Right atrium auricular region (tissue), 2 donors: ENCODE data around the gene VCY. TPM values are rescaled to one million over a fixed set of nuclear protein-coding genes. Genes with fewer than 3 reads are reported as not detected.
"Not testable (repeated sequence)": the region's sequence is repeated elsewhere in the genome, so short reads cannot be mapped to it uniquely, and the experiment has no call there.

Experiments
- DNase-seq: peaks from one replicate; pipeline ENCODE4 v3.0.0-alpha.2; 2019; ENCODE audit warnings: low spot score
- H3K27ac ChIP-seq, 2 donors: fragments of 200-600 bp; sonication (generic); 1 replicate in 1 of 2; 2 replicates in 1 of 2; pipeline ENCODE4 v1.5.1; 2016 to 2019
- H3K27me3 ChIP-seq, 2 donors: fragments of 200-600 bp; sonication (generic); one replicate each; pipeline versions ENCODE4 v1.5.1 to v1.6.0; 2017 to 2019
- H3K36me3 ChIP-seq: fragments of 200-600 bp; sonication (generic); one replicate; pipeline ENCODE4 v1.5.1; 2016
- H3K4me1 ChIP-seq, 2 donors: fragments of 200-600 bp; sonication (generic); one replicate each; pipeline versions ENCODE4 v1.5.1 to v1.6.0; 2017 to 2019
- H3K4me3 ChIP-seq, 2 donors: fragments of 200-600 bp; sonication (generic); 1 replicate in 1 of 2; 2 replicates in 1 of 2; pipeline ENCODE4 v1.5.1; 2017 to 2019; ENCODE audit warnings: mild to moderate bottlenecking in 1 of 2, moderate library complexity in 1 of 2
- H3K9me3 ChIP-seq, 2 donors: fragments of 200-600 bp; sonication (generic); one replicate each; pipeline ENCODE4 v1.5.1; 2019
- total RNA-seq, 2 donors: library from RNA; depleted of rRNA; stranded (reverse); fragments of >200 nt; gene quantifications; one replicate each; pipeline ENCODE4 v1.1.0, GENCODE V29; 2016

Gene VCY
- not detected for total RNA-seq

DNA sequence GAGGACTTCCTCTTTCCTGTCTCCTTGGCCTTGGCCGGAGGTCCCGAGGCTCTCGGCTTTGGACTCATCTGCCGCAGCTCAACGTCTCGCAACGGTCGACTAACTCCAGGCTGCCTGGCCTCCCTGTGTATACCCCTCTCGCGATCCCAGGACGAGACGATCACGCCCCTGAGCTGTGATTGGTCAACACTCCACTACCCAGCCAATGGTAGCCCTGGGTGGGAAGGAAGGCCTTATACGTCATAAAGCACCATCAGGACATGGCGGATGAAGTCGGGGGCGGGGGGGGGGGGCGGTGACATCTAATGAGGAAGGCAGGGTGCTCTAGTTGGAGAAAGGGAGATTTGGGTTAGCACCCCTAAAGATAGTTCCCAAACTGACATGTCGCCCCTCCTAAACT is at the start of gene VCY:
TSS of gene VCY (minus strand) at position 101 of the 400 bp plus-strand sequence. CDS start at position 68, 33 bp downstream.
- H3K36me3 ChIP-seq, H3K4me3 ChIP-seq, H3K27me3 ChIP-seq, DNase-seq, H3K9me3 ChIP-seq, H3K4me1 ChIP-seq, H3K27ac ChIP-seq: not testable (repeated sequence)

GRCh38 chrY:14030395-14030794 is 44.1 kb upstream of the VCY start:
- not testable (repeated sequence) for DNase-seq, H3K4me3 ChIP-seq, H3K36me3 ChIP-seq, H3K4me1 ChIP-seq, H3K27ac ChIP-seq, H3K27me3 ChIP-seq, H3K9me3 ChIP-seq

GRCh38 chrY:14011916-14012315 is 25.6 kb upstream of the VCY start:
- DNase-seq, H3K27ac ChIP-seq, H3K9me3 ChIP-seq, H3K36me3 ChIP-seq, H3K4me3 ChIP-seq, H3K4me1 ChIP-seq, H3K27me3 ChIP-seq: not testable (repeated sequence)

DNA sequence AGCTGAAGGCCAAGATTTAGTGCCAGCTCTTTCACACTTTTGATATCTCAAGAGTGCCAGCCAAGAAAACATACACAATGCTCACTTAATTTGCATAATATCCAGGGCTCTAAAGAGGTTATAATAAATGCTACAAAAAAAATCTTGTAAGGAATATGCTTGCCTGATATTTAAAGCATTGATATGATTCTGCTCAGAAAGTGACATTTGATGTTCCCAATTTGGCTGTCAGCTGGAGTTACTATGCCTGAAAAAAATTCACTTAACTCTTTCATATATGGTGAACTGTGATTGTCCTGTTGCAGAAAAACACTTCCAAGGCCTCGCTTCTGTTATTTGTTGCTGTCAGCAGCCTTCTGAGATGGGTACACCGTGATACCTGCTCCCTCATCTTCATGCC is 43.9 kb downstream of the VCY start:
- not testable (repeated sequence) for H3K27ac ChIP-seq, H3K4me3 ChIP-seq, H3K36me3 ChIP-seq, H3K27me3 ChIP-seq, H3K9me3 ChIP-seq, DNase-seq, H3K4me1 ChIP-seq

Other genes with a start within 250 kb of the VCY start
- not detected for gene VCY1B, start 69.8 kb upstream of the VCY start, total RNA-seq